Loucy (cell line): Measurements from ENCODE around the gene EIF1.

Source experiments
- EZH2phosphoT487 ChIP-seq: fragments of 200-600 bp; IDR thresholded peaks from 2 replicates; pipeline ENCODE4 v1.6.1; 2018; ENCODE audit warnings: antibody characterized with exemption, mild to moderate bottlenecking, moderate library complexity, borderline replicate concordance
- TF ChIP-seq, protein P1 (sequence below): fragments of 200-600 bp; sonication (generic); conservative IDR thresholded peaks from 2 replicates; pipeline ENCODE4 v1.5.1; 2014; ENCODE audit warnings: mild to moderate bottlenecking, antibody characterized with exemption, low read length

DNA sequence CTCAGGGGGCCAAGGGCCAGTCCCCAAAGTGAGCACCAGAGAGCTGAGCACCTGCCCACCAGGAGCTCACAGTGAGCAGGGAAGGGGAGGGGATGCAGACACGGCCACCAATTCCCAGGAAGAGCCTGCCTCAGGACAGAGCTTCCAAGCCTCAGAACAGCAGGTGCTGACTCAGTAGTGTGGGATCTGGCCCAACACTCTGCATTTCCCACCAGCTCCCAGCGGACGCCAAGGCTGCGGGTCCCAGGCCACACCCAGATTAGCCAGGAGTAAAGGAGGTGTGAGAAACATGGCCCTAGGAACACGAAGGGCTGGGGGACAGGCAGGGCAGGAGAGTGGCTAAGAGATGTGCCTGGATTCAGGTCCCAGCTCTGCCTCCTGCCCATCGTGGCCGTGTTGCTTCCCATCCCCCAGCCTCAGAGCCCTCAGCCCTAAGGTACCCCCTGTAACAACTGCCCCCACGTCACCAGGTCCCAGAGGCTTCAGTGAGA is 28.4 kb upstream of the EIF1 start:
- TF ChIP-seq, protein P1, sequence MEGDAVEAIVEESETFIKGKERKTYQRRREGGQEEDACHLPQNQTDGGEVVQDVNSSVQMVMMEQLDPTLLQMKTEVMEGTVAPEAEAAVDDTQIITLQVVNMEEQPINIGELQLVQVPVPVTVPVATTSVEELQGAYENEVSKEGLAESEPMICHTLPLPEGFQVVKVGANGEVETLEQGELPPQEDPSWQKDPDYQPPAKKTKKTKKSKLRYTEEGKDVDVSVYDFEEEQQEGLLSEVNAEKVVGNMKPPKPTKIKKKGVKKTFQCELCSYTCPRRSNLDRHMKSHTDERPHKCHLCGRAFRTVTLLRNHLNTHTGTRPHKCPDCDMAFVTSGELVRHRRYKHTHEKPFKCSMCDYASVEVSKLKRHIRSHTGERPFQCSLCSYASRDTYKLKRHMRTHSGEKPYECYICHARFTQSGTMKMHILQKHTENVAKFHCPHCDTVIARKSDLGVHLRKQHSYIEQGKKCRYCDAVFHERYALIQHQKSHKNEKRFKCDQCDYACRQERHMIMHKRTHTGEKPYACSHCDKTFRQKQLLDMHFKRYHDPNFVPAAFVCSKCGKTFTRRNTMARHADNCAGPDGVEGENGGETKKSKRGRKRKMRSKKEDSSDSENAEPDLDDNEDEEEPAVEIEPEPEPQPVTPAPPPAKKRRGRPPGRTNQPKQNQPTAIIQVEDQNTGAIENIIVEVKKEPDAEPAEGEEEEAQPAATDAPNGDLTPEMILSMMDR: no peak
- TF ChIP-seq EZH2phosphoT487: no peak
